MG63 (cell line): ENCODE measurements around the gene UBA6. TPM values are rescaled to one million over a fixed set of nuclear protein-coding genes. Genes with fewer than 3 reads are reported as not detected.
"Not testable (repeated sequence)": the region's sequence is repeated elsewhere in the genome, so short reads cannot be mapped to it uniquely, and the experiment has no call there.

Experiments used
- DNase-seq: peaks from one replicate; pipeline ENCODE4 v3.0.0-alpha.2; 2020
- H3K27me3 ChIP-seq: fragments of 250-450 bp; sonication (Bioruptor Pico); 2 replicates; pipeline ENCODE4 v1.5.1; 2020; ENCODE audit warnings: mild to moderate bottlenecking, moderate library complexity
- H3K36me3 ChIP-seq: fragments of 250-450 bp; sonication (Bioruptor Pico); 2 replicates; pipeline ENCODE4 v1.5.1; 2020; ENCODE audit warnings: mild to moderate bottlenecking, moderate library complexity
- H3K4me3 ChIP-seq: fragments of 250-450 bp; sonication (Bioruptor Pico); 2 replicates; pipeline ENCODE4 v1.5.1; 2020; ENCODE audit warnings: mild to moderate bottlenecking, moderate library complexity
- H3K9me3 ChIP-seq: fragments of 250-450 bp; sonication (Bioruptor Pico); 2 replicates; pipeline ENCODE4 v1.5.1; 2020; ENCODE audit warnings: mild to moderate bottlenecking, moderate library complexity
- total RNA-seq: library from RNA; depleted of rRNA; stranded (reverse); fragments of >200 nt; shearing (Covaris generic); gene quantifications from 2 replicates; pipeline ENCODE4 v1.2.3, GENCODE V29; 2014; ENCODE audit warnings: low replicate concordance; rRNA removed

Gene UBA6
- total RNA-seq = 55.2 and 100 TPM in 2 replicates

- Histone ChIP-seq H3K27me3 (no peaks in the 10 kb centered on the region), H3K4me3 (peak within 1 kb of the TSS; percentile 82), H3K9me3 (no peaks in the 10 kb centered on the region), H3K36me3 (no peaks in the 10 kb centered on the region)
- peak; percentile 95 for DNase-seq
Observed at GRCh38 chr4:67700738-67701516, at the start of gene UBA6. UBA6 (minus strand) TSS chr4:67701155; CDS start chr4:67701119, 36 bp downstream.

GRCh38 chr4:67750691-67751090, 49.7 kb upstream of the UBA6 start:
- H3K27me3 ChIP-seq = no peaks in the 10 kb centered on the region
- H3K36me3 ChIP-seq = no peaks in the 10 kb centered on the region
- H3K4me3 ChIP-seq = no peak overlapping the region
- no peak for DNase-seq
- no peaks in the 10 kb centered on the region for H3K9me3 ChIP-seq

- H3K9me3 ChIP-seq = no peaks in the 10 kb centered on the region
- DNase-seq = no peak
- H3K36me3 ChIP-seq = no peaks in the 10 kb centered on the region
- H3K4me3 ChIP-seq = no peak overlapping the region
- no peaks in the 10 kb centered on the region for H3K27me3 ChIP-seq
Observed at GRCh38 chr4:67749286-67749685, 48.3 kb upstream of the UBA6 start.

- DNase-seq = no peak
- Histone ChIP-seq H3K4me3 (no peak overlapping the region), H3K36me3 (no peaks in the 10 kb centered on the region), H3K27me3 (no peaks in the 10 kb centered on the region), H3K9me3 (no peaks in the 10 kb centered on the region)
Observed at GRCh38 chr4:67746797-67747495, 46.0 kb upstream of the UBA6 start.

- no peaks in the 10 kb centered on the region for H3K36me3 ChIP-seq
- no peak overlapping the region for H3K4me3 ChIP-seq
- H3K27me3 ChIP-seq = no peaks in the 10 kb centered on the region
- DNase-seq = no peak
- H3K9me3 ChIP-seq = no peaks in the 10 kb centered on the region
Observed at GRCh38 chr4:67744561-67745283, 43.8 kb upstream of the UBA6 start.

- H3K27me3 ChIP-seq = no peaks in the 10 kb centered on the region
Observed at GRCh38 chr4:67743194-67743593, 42.2 kb upstream of the UBA6 start.

GRCh38 chr4:67736262-67736661, 35.3 kb upstream of the UBA6 start:
- Histone ChIP-seq H3K27me3 (no peaks in the 10 kb centered on the region), H3K36me3 (no peaks in the 10 kb centered on the region)

More at GRCh38 chr4:67743194-67743593, 42.2 kb upstream of the UBA6 start:
- no peaks in the 10 kb centered on the region for H3K9me3 ChIP-seq
- no peaks in the 10 kb centered on the region for H3K36me3 ChIP-seq
- H3K4me3 ChIP-seq = no peak overlapping the region
- DNase-seq = no peak

GRCh38 chr4:67735325-67735724, 34.4 kb upstream of the UBA6 start:
- Histone ChIP-seq H3K27me3 (no peaks in the 10 kb centered on the region), H3K36me3 (no peaks in the 10 kb centered on the region), H3K4me3 (no peak overlapping the region), H3K9me3 (no peaks in the 10 kb centered on the region)
- DNase-seq = no peak

More at GRCh38 chr4:67736262-67736661, 35.3 kb upstream of the UBA6 start:
- Histone ChIP-seq H3K9me3 (no peaks in the 10 kb centered on the region), H3K4me3 (no peak overlapping the region)
- DNase-seq = no peak

GRCh38 chr4:67730511-67730910, 29.6 kb upstream of the UBA6 start:
- H3K9me3 ChIP-seq, H3K36me3 ChIP-seq, H3K27me3 ChIP-seq, DNase-seq, H3K4me3 ChIP-seq: not testable (repeated sequence)

- no peaks in the 10 kb centered on the region for H3K36me3 ChIP-seq
Observed at GRCh38 chr4:67727124-67727850, 26.3 kb upstream of the UBA6 start.

GRCh38 chr4:67725981-67726380, 25.0 kb upstream of the UBA6 start:
- no peaks in the 10 kb centered on the region for H3K36me3 ChIP-seq
- H3K27me3 ChIP-seq = no peaks in the 10 kb centered on the region
- no peaks in the 10 kb centered on the region for H3K9me3 ChIP-seq
- H3K4me3 ChIP-seq = no peak overlapping the region
- no peak for DNase-seq

More at GRCh38 chr4:67727124-67727850, 26.3 kb upstream of the UBA6 start:
- no peak for DNase-seq
- Histone ChIP-seq H3K27me3 (no peaks in the 10 kb centered on the region), H3K4me3 (no peak overlapping the region), H3K9me3 (no peaks in the 10 kb centered on the region)

GRCh38 chr4:67725132-67725531, 24.2 kb upstream of the UBA6 start:
- Histone ChIP-seq H3K27me3 (no peaks in the 10 kb centered on the region), H3K4me3 (no peak overlapping the region)
- no peak for DNase-seq

GRCh38 chr4:67723949-67724348, 23.0 kb upstream of the UBA6 start:
- no peaks in the 10 kb centered on the region for H3K27me3 ChIP-seq
- no peaks in the 10 kb centered on the region for H3K36me3 ChIP-seq
- no peak for DNase-seq
- H3K4me3 ChIP-seq = no peak overlapping the region
- H3K9me3 ChIP-seq = no peaks in the 10 kb centered on the region

More at GRCh38 chr4:67725132-67725531, 24.2 kb upstream of the UBA6 start:
- H3K36me3 ChIP-seq = no peaks in the 10 kb centered on the region
- no peaks in the 10 kb centered on the region for H3K9me3 ChIP-seq

GRCh38 chr4:67723341-67723740, 22.4 kb upstream of the UBA6 start:
- Histone ChIP-seq H3K9me3 (no peaks in the 10 kb centered on the region), H3K27me3 (no peaks in the 10 kb centered on the region), H3K4me3 (no peak overlapping the region), H3K36me3 (no peaks in the 10 kb centered on the region)
- no peak for DNase-seq

GRCh38 chr4:67721770-67722597, 21.0 kb upstream of the UBA6 start:
- Histone ChIP-seq H3K4me3 (no peak overlapping the region), H3K9me3 (no peaks in the 10 kb centered on the region), H3K27me3 (no peaks in the 10 kb centered on the region), H3K36me3 (no peaks in the 10 kb centered on the region)
- no peak for DNase-seq

- Histone ChIP-seq H3K36me3 (no peaks in the 10 kb centered on the region), H3K9me3 (no peaks in the 10 kb centered on the region), H3K27me3 (no peaks in the 10 kb centered on the region), H3K4me3 (no peak overlapping the region)
- no peak for DNase-seq
Observed at GRCh38 chr4:67721315-67721769, 20.4 kb upstream of the UBA6 start.
